HepG2 (cell line): ENCODE data around the gene GAS2. TPM values are rescaled to one million over a fixed set of nuclear protein-coding genes. Genes with fewer than 3 reads are reported as not detected.

ENCODE experiments used
- ATM ChIP-seq: fragments of 450-650 bp; IDR thresholded peaks from 2 replicates; pipeline ENCODE4 v1.7.1; 2017; ENCODE audit warnings: mild to moderate bottlenecking, borderline replicate concordance
- ATRX ChIP-seq: sonication (generic); formaldehyde crosslinking; IDR thresholded peaks from 2 replicates; pipeline ENCODE4 v1.4.0; 2020; ENCODE audit warnings: missing genetic modification reagents, borderline replicate concordance
- BHLHE40 ChIP-seq: IDR thresholded peaks from 2 replicates; pipeline ENCODE4 v1.6.1; 2011; ENCODE audit warnings: low read length, improper control_type of control experiment
- E2F5 ChIP-seq: sonication (generic); formaldehyde crosslinking; conservative IDR thresholded peaks from 2 replicates; pipeline ENCODE4 v1.4.0; 2020; ENCODE audit warnings: missing genetic modification reagents
- KDM6A ChIP-seq: IDR thresholded peaks from 2 replicates; pipeline ENCODE4 v1.6.1; 2016; ENCODE audit warnings: low read depth
- MXD3 ChIP-seq: IDR thresholded peaks from 2 replicates; pipeline ENCODE4 v1.6.1; 2016; ENCODE audit warnings: mild to moderate bottlenecking, missing biosample characterization, missing genetic modification reagents
- SNAPC5 ChIP-seq: sonication (generic); formaldehyde crosslinking; IDR thresholded peaks from 2 replicates; pipeline ENCODE4 v1.8.1; 2023; ENCODE audit warnings: mild to moderate bottlenecking, missing genetic modification reagents, borderline replicate concordance
- SRSF9 ChIP-seq: fragments of 200-400 bp; formaldehyde crosslinking; IDR thresholded peaks from 2 replicates; pipeline ENCODE4 v1.6.1; 2018; ENCODE audit warnings: borderline replicate concordance, mild to moderate bottlenecking, low read depth, low read length; ENCODE audit not compliant: insufficient read depth, poor library complexity, severe bottlenecking
- SYNCRIP ChIP-seq: fragments of 200-400 bp; formaldehyde crosslinking; IDR thresholded peaks from 2 replicates; pipeline ENCODE4 v1.6.1; 2018; ENCODE audit warnings: mild to moderate bottlenecking, low read depth, low read length; ENCODE audit not compliant: insufficient read depth
- TAF1 ChIP-seq: sonication (generic); formaldehyde crosslinking; IDR thresholded peaks from 2 replicates; pipeline ENCODE4 v1.4.0; 2020; ENCODE audit warnings: missing genetic modification reagents
- WIZ ChIP-seq: sonication (generic); formaldehyde crosslinking; IDR thresholded peaks from 2 replicates; pipeline ENCODE4 v1.5.1; 2020; ENCODE audit warnings: mild to moderate bottlenecking, missing genetic modification reagents
- ZBTB33 ChIP-seq: sonication (generic); formaldehyde crosslinking; IDR thresholded peaks from 2 replicates; pipeline ENCODE4 v1.4.0; 2020; ENCODE audit warnings: missing genetic modification reagents
- ZNF281 ChIP-seq: sonication (generic); formaldehyde crosslinking; IDR thresholded peaks from 2 replicates; pipeline ENCODE4 v1.4.0; 2020; ENCODE audit warnings: missing genetic modification reagents, borderline replicate concordance
- ZNF331 ChIP-seq: sonication (generic); formaldehyde crosslinking; IDR thresholded peaks from 2 replicates; pipeline ENCODE4 v1.4.0; 2020; ENCODE audit warnings: missing genetic modification reagents
- ZXDC ChIP-seq: sonication (generic); formaldehyde crosslinking; IDR thresholded peaks from 2 replicates; pipeline ENCODE4 v1.5.0; 2020; ENCODE audit warnings: mild to moderate bottlenecking, missing genetic modification reagents
- polyA plus RNA-seq, 8 experiments: library from polyadenylated mRNA; depleted of rRNA in 3 of 8; stranded (reverse) in 7 of 8; unstranded in 1 of 8; fragments of >200 nt; fragmentation: Illumina TruSeq in 4 of 8; extraction: Trizol in 4 of 8; gene quantifications; 2 replicates each; pipeline versions ENCODE4 v1.2.1 to v1.2.3, GENCODE V29; 2011 to 2016; ENCODE audit warnings: low read depth in 4 of 8, missing spikeins in 1 of 8, mixed read lengths in 1 of 8; ENCODE audit not compliant: insufficient read depth in 1 of 8
- total RNA-seq, 5 experiments: library from RNA; depleted of rRNA; stranded (reverse); fragments of >200 nt; fragmentation: Illumina TruSeq; extraction: Trizol; gene quantifications; 2 replicates each; pipeline ENCODE4 v1.2.3, GENCODE V29; 2016; ENCODE audit warnings: low read depth in 1 of 5

The GAS2 gene
- total and polyA plus RNA-seq, 2 of the 13 experiments (the other 11 are each of a cell fraction or from before 2014, with no cell fraction given) = 26.0 to 85.1 TPM

- TF ChIP-seq ATRX (no peak), KDM6A (no peak), SRSF9 (no peak), MXD3 (CRISPR knock-in tag) (0 out of 2 replicates have a peak, but pooled peaks have one; percentile 62), WIZ (CRISPR knock-in tag) (no peak), SYNCRIP (no peak), TAF1 (CRISPR knock-in tag) (peak; percentile 84; the same call in 1 of the 2 replicates), ZNF281 (CRISPR knock-in tag) (peak; percentile 47; the same call in 1 of the 2 replicates), ZBTB33 (CRISPR knock-in tag) (peak; percentile 35; the same call in 1 of the 2 replicates), BHLHE40 (no peak), ATM (no peak), E2F5 (CRISPR knock-in tag) (no peak), SNAPC5 (no peak), ZXDC (CRISPR knock-in tag) (no peak), ZNF331 (CRISPR knock-in tag) (peak; percentile 65; the same call in 1 of the 2 replicates)
These were observed 163.0 kb downstream of the GAS2 start, which contains the start of gene SVIP (continued) for GRCh38 chr11:22829231-22830081.
